IMR-90 (cell line): ENCODE results near the gene B4GALT1. TPM values are rescaled to one million over a fixed set of nuclear protein-coding genes. Genes with fewer than 3 reads are reported as not detected.

Experiments used
- ATAC-seq: fragments of 200-7000 bp; cut with Tn5 transposase; 2 replicates; pipeline ENCODE4 v1.9.1; 2020; ENCODE audit warnings: low read depth, mild to moderate bottlenecking, moderate library complexity
- BruUV-seq: library from RNA; stranded (reverse); fragments of 400-500 nt; replicated peaks from 2 replicates; lab custom pipeline; 2021; lab: Mats Ljungman, UMichigan
- CTCF ChIA-PET: fragments of 300-600 bp; formaldehyde crosslinking; extraction: SDS; loops from one replicate; lab custom pipeline; 2021; ENCODE audit warnings: antibody characterized with exemption; lab: Yijun Ruan, JAX
- POLR2A ChIA-PET: fragments of 300-600 bp; sonication (Branson Sonifier 250); formaldehyde crosslinking; loops from one replicate; lab custom pipeline; 2022; ENCODE audit warnings: antibody characterized with exemption; ENCODE audit not compliant: unreplicated experiment; lab: Charles Lee
- DNase-seq: peaks from one replicate; pipeline ENCODE4 v3.0.0; 2013
- H2AFZ ChIP-seq: replicated peaks from 2 replicates; pipeline ENCODE3; 2013; ENCODE audit warnings: low read length, mild to moderate bottlenecking; ENCODE audit not compliant: poor library complexity
- H2AK5ac ChIP-seq: 2 replicates; pipeline ENCODE4 v1.6.1; 2013; ENCODE audit warnings: low read depth, low read length, inconsistent platforms
- H2AK9ac ChIP-seq: replicated peaks from 2 replicates; pipeline ENCODE3; 2013; ENCODE audit warnings: mild to moderate bottlenecking, low read depth, low read length, moderate library complexity; ENCODE audit not compliant: poor library complexity
- H2BK120ac ChIP-seq: 2 replicates; pipeline ENCODE4 v1.6.1; 2013; ENCODE audit warnings: low read depth, low read length, inconsistent platforms
- H2BK15ac ChIP-seq: 3 replicates; pipeline ENCODE4 v1.6.1; 2013; ENCODE audit warnings: low read depth, low read length, inconsistent platforms
- H2BK20ac ChIP-seq: 2 replicates; pipeline ENCODE4 v1.6.1; 2013; ENCODE audit warnings: low read depth, mild to moderate bottlenecking, inconsistent platforms, low read length, moderate library complexity
- H2BK5ac ChIP-seq: 2 replicates; pipeline ENCODE4 v1.6.1; 2013; ENCODE audit warnings: mild to moderate bottlenecking, low read depth, low read length, inconsistent platforms; ENCODE audit not compliant: poor library complexity, severe bottlenecking
- H3K14ac ChIP-seq: replicated peaks from 2 replicates; pipeline ENCODE4 v1.6.1; 2013; ENCODE audit warnings: low read depth, low read length, inconsistent platforms
- H3K18ac ChIP-seq: 2 replicates; pipeline ENCODE4 v1.6.1; 2013; ENCODE audit warnings: low read depth, low read length, control low read depth
- H3K23ac ChIP-seq: 2 replicates; pipeline ENCODE4 v1.6.1; 2013; ENCODE audit warnings: low read depth, low read length, inconsistent platforms
- H3K27ac ChIP-seq: 2 replicates; pipeline ENCODE4 v1.5.1; 2013; ENCODE audit warnings: mild to moderate bottlenecking, control low read depth, low read length; ENCODE audit not compliant: insufficient read depth
- H3K27me3 ChIP-seq: 2 replicates; pipeline ENCODE4 v1.6.1; 2013; ENCODE audit warnings: low read length; ENCODE audit not compliant: control insufficient read depth, insufficient read depth
- H3K36me3 ChIP-seq: 2 replicates; pipeline ENCODE4 v1.6.1; 2013; ENCODE audit warnings: low read length, mixed read lengths; ENCODE audit not compliant: control insufficient read depth, insufficient read depth
- H3K4ac ChIP-seq: 2 replicates; pipeline ENCODE4 v1.6.1; 2013; ENCODE audit warnings: low read depth, low read length, inconsistent platforms
- H3K4me1 ChIP-seq: 2 replicates; pipeline ENCODE4 v1.6.1; 2013; ENCODE audit warnings: low read length, mixed read lengths; ENCODE audit not compliant: control insufficient read depth, insufficient read depth
- H3K4me2 ChIP-seq: 2 replicates; pipeline ENCODE4 v1.6.1; 2013; ENCODE audit warnings: low read depth, mild to moderate bottlenecking, control low read depth, low read length, moderate library complexity
- H3K4me3 ChIP-seq: 2 replicates; pipeline ENCODE4 v1.5.1; 2013; ENCODE audit warnings: low read depth, mild to moderate bottlenecking, control low read depth, low read length, moderate library complexity; ENCODE audit not compliant: insufficient read depth
- H3K56ac ChIP-seq: 2 replicates; pipeline ENCODE4 v1.6.1; 2013; ENCODE audit warnings: low read length, inconsistent platforms; ENCODE audit not compliant: insufficient read depth; ENCODE audit errors: extremely low read depth
- H3K79me1 ChIP-seq, 2 experiments: 2 replicates each; pipeline ENCODE4 v1.6.1; 2013; ENCODE audit warnings: low read length in 2 of 2, inconsistent platforms in 1 of 2, low read depth in 1 of 2
- H3K9ac ChIP-seq: 2 replicates; pipeline ENCODE4 v1.6.1; 2013; ENCODE audit warnings: low read depth, low read length, control low read depth
- H3K9me1 ChIP-seq: 2 replicates; pipeline ENCODE4 v1.6.1; 2013; ENCODE audit warnings: low read length, inconsistent platforms; ENCODE audit not compliant: insufficient read depth
- H3K9me3 ChIP-seq: 2 replicates; pipeline ENCODE4 v1.6.1; 2013; ENCODE audit warnings: low read length; ENCODE audit not compliant: control insufficient read depth, insufficient read depth
- H4K20me1 ChIP-seq: 2 replicates; pipeline ENCODE4 v1.6.1; 2013; ENCODE audit warnings: low read length, inconsistent platforms; ENCODE audit not compliant: insufficient read depth
- H4K5ac ChIP-seq: 2 replicates; pipeline ENCODE4 v1.6.1; 2013; ENCODE audit warnings: mild to moderate bottlenecking, low read depth, low read length, control low read depth
- H4K8ac ChIP-seq, 2 experiments: 2 replicates each; pipeline ENCODE4 v1.6.1; 2013; ENCODE audit warnings: low read depth in 2 of 2, low read length in 2 of 2, control low read depth in 1 of 2, inconsistent platforms in 1 of 2
- H4K91ac ChIP-seq: 2 replicates; pipeline ENCODE4 v1.6.1; 2013; ENCODE audit warnings: low read depth, low read length, inconsistent platforms; ENCODE audit not compliant: insufficient read depth
- whole genome bisulfite sequencing, 2 experiments: methylation state at CpG; one replicate each; pipeline versions ENCODE4 v1.1.5 to v1.1.7; 2013; ENCODE audit warnings: missing lambda C conversion rate in 2 of 2; ENCODE audit not compliant: insufficient read length in 1 of 2; ENCODE audit errors: extremely low coverage in 2 of 2; 5-methylcytosine and 5-hydroxymethylcytosine counted together
- dilution Hi-C: fragments of 300-500 bp; cut with HindIII; formaldehyde crosslinking; loops from one replicate; pipeline ENCODE4 v1.14.3; 2018; ENCODE audit warnings: low sequenced_read_pairs; ENCODE audit not compliant: unreplicated experiment
- in situ Hi-C: fragments of 300-500 bp; cut with MboI; formaldehyde crosslinking; loops from 3 replicates; pipeline ENCODE4 v1.14.3; 2019; ENCODE audit warnings: low sequenced_read_pairs, inconsistent platforms, mixed read lengths
- intact Hi-C: fragments of 100-400 bp; cut with micrococcal nuclease; formaldehyde crosslinking; loops from 2 replicates; pipeline ENCODE4 v1.10.0; 2022
- polyA plus RNA-seq, 3 experiments: library from polyadenylated mRNA; depleted of rRNA; stranded (reverse); fragments of >200 nt; gene quantifications; 2 replicates each; pipeline ENCODE4 v1.2.3, GENCODE V29; 2012; ENCODE audit warnings: low replicate concordance in 1 of 3
- total RNA-seq: library from RNA; depleted of rRNA; stranded (reverse); fragments of >200 nt; gene quantifications from 2 replicates; pipeline ENCODE4 v1.2.3, GENCODE V29; 2012
- TF ChIP-seq, protein P1 (sequence below): fragments of 150-350 bp; IDR thresholded peaks from 2 replicates; pipeline ENCODE4 v1.6.1; 2017; ENCODE audit warnings: mild to moderate bottlenecking, antibody characterized with exemption, low read length, low read depth

B4GALT1 gene
- total and polyA plus RNA-seq, 2 of the 4 experiments (the other 2 are of a cell fraction): 8.8 to 37.8 TPM

DNA sequence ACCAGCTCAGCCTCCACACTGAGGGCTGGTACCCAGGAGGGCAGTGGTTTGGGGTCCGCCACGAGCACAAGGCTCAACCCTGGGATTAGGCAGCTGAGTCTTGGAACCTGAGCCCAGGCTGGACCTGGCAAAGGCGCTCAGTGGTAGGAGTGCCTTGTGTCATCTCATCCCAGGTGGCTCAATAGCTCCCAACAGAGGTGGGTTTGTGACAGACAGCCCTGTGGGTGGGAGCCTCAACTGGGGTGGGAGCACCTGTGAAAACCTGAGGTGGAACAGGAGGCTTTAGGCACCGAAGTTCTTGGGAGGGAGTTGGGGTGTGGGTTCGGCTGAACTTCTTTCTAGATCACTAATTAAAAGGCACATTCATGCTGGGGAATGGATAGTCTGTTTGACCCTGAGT, 55.5 kb downstream of the B4GALT1 start:
- intact Hi-C loops: loop anchor here (2.0 kb wide), 1 partner anchor 35 kb away; the partner anchor contains the start of gene SMU1
- Histone ChIP-seq H2BK20ac (no peak overlapping the region), H3K14ac (no peak overlapping the region), H2AK5ac (no peak overlapping the region; the same call in 1 of the 2 replicates), H3K9ac (no peak overlapping the region), H2BK120ac (no peak overlapping the region), H3K56ac (no peak overlapping the region), H4K5ac (no peak overlapping the region), H3K4me1 (peaks cover 11% of the 10 kb centered on the region), H3K4me3 (no peak overlapping the region), H3K4me2 (no peak overlapping the region), H3K23ac (no peak overlapping the region), H4K20me1 (no peaks in the 10 kb centered on the region; the same call in 1 of the 2 replicates), H2AK9ac (no peak overlapping the region), H3K4ac (no peak overlapping the region), H3K18ac (no peak overlapping the region), H2BK5ac (no peak overlapping the region), H2AFZ (no peak overlapping the region), H2BK15ac (no peak overlapping the region), H3K36me3 (peaks cover 26% of the 10 kb centered on the region), H3K27me3 (no peaks in the 10 kb centered on the region), H3K9me3 (no peaks in the 10 kb centered on the region), H3K27ac (no peak overlapping the region), H4K91ac (no peak overlapping the region), H3K9me1 (peaks cover 26% of the 10 kb centered on the region), H4K8ac (no peak overlapping the region), H3K79me1 (peaks cover 25 to 56% of the 10 kb centered on the region in 2 experiments)
- ChIA-PET CTCF (no interaction called here), POLR2A (no interaction called here)
- in situ Hi-C loops: no loop called here
- TF ChIP-seq, protein P1, sequence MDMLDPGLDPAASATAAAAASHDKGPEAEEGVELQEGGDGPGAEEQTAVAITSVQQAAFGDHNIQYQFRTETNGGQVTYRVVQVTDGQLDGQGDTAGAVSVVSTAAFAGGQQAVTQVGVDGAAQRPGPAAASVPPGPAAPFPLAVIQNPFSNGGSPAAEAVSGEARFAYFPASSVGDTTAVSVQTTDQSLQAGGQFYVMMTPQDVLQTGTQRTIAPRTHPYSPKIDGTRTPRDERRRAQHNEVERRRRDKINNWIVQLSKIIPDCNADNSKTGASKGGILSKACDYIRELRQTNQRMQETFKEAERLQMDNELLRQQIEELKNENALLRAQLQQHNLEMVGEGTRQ: no peak
- dilution Hi-C loops: no loop called here
- ATAC-seq: no peak
- BruUV-seq: no TSS peak
- WGBS, 2 experiments: 100% methylated on average over 3 of the region's 5 CpGs; no CpG with 5 or more reads in 1 of the 2 experiments
- DNase-seq: no peak
